Activated CD8-positive, alpha-beta memory T cell treated with anti-CD3 and anti-CD28 coated beads, Interleukin-2, amount 50 U/mL, for 48 hours (primary cell): ENCODE results near the gene WBP2NL.

Experiments used
- DNase-seq: peaks from one replicate; pipeline ENCODE4 v3.0.0-alpha.2; 2020

Gene WBP2NL

GRCh38 chr22:41979423-41980250, 19.0 kb upstream of the WBP2NL start:
- DNase-seq, result no peak

GRCh38 chr22:41982865-41983264, 15.7 kb upstream of the WBP2NL start:
- DNase-seq, result no peak

GRCh38 chr22:41983513-41984405, 14.8 kb upstream of the WBP2NL start:
- no peak for DNase-seq

DNA sequence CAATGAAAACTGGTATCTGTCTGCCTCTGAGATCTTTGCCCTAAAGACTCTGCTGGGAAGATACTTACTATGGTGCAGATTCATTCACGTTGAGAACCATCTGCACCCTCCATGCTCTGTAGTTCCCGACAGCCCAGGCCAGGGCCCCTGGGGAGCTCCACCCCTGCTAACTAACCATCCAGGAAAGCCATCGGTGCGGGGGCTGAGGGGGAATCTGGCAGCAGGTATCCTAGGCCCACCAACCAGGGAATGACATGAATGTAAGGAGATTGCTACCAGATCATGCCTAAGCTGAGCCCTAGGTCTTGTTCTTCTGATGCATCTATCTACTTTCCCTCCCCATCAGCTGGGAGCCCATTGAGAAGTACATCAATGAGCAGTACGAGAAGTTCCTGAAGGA, 11.3 kb upstream of the WBP2NL start:
- no peak for DNase-seq

- no peak for DNase-seq
Measured at GRCh38 chr22:41989246-41989645, 9.3 kb upstream of the WBP2NL start.

GRCh38 chr22:41991111-41991510, 7.5 kb upstream of the WBP2NL start:
- DNase-seq, result peak; percentile 10

GRCh38 chr22:41992496-41992895, 6.1 kb upstream of the WBP2NL start:
- no peak for DNase-seq

DNA sequence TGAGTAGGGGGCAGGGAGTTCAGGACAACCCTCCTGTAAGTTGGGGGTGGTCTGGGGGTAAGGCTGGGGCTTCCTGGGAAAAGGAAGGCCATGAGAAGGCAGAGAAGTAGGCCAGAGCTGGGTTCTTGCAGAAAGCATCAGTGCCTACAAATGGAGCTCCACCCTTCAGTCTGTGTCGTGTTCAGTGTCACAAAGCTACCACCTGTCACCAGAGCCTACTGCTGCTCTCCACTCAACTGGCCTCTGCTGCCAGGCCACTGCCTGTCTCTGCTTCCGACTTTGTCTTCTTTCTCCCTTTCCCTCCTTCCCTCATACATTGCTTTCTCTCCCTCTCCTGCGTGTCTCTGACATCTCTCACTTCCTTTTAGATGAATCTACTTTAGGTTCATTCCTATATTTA, 3.4 kb upstream of the WBP2NL start:
- no peak for DNase-seq

GRCh38 chr22:41996826-41997225, 1.8 kb upstream of the WBP2NL start:
- no peak for DNase-seq

- DNase-seq, result no peak
Measured at GRCh38 chr22:42000466-42000865, 1.9 kb downstream of the WBP2NL start.

GRCh38 chr22:42001121-42001520, 2.5 kb downstream of the WBP2NL start:
- no peak for DNase-seq

- DNase-seq, result no peak
Measured at GRCh38 chr22:42001706-42002105, 3.1 kb downstream of the WBP2NL start.

DNA sequence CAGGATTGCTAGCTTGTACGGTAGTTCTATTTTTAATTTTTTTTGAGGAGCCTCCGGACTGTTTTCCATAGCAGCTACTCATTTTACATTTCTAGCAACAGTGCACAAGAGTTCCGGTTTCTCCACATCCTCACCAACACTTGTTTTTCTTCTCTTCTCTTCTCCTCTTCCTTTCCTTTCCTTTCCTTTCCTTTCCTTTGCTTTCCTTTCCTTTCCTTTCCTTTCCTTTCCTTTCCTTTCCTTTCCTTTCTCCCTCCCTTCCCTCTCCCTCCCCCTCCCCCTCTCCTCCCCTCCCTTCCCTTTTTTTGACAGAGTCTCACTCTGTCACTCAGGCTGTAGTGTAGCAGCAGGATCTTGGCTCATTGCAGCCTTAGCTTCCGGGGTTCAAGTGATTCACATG, 9.3 kb downstream of the WBP2NL start:
- DNase-seq, result no peak

- DNase-seq, result no peak
Measured at GRCh38 chr22:42010778-42011177, 12.2 kb downstream of the WBP2NL start.

- DNase-seq, result no peak
Measured at GRCh38 chr22:42013385-42013784, 14.8 kb downstream of the WBP2NL start.

- DNase-seq, result no peak
Measured at GRCh38 chr22:42016111-42016510, 17.5 kb downstream of the WBP2NL start.

GRCh38 chr22:42018224-42018623, 19.6 kb downstream of the WBP2NL start:
- no peak for DNase-seq

- no peak for DNase-seq
Measured at GRCh38 chr22:42021571-42021970, 23.0 kb downstream of the WBP2NL start.

- no peak for DNase-seq
Measured at GRCh38 chr22:42022162-42022847, 23.7 kb downstream of the WBP2NL start.

GRCh38 chr22:42025421-42025820, 26.8 kb downstream of the WBP2NL start:
- no peak for DNase-seq

GRCh38 chr22:42026705-42027104, 28.1 kb downstream of the WBP2NL start:
- no peak for DNase-seq

DNA sequence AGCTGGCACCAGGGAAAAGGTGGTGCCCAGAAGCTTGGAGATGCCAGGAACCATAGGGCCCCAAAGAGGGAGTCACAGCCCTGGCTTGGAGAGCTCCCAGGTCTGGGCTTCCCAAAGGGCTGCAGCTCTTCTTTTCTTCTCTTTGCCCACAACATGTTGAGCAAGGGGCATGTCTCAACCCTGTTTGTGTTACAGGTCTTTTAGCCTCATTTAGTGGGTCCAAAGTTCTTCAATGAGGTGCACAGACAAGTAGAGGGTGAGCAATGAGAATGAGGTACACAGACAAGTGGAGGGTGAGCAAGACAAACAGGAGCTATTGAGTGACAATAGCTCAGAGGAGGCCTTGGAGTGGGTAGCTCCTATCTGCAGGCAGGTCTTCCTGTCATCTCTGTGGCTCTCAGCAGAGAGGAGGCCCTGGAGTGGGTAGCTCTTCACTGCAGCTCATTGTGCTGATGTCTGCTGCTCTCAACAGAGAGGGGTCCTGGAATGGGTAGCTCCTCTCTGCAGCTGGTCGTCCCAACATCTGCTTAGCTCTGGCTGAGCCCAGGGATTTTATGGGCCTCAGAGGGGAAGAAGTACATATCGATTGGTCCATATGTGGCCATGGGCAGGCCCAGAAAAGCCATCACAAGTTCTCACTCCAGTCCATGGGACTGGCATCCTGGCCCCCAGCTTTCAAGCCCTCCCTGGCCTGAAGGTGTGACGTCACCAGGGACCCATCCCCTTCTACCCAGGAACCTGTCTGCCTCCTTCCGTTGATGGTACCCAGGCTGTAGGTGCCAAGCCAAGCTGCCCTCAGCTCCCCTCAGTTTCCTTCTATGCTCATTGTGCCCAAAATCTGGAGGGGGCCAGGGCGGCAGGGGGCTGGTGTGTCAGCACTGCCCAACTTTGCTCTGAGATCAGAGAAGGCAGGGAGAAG, 34.9 kb downstream of the WBP2NL start:
- DNase-seq, result no peak
